ENCODE measurements around the gene SLC39A3.

SLC39A3 gene

DNA sequence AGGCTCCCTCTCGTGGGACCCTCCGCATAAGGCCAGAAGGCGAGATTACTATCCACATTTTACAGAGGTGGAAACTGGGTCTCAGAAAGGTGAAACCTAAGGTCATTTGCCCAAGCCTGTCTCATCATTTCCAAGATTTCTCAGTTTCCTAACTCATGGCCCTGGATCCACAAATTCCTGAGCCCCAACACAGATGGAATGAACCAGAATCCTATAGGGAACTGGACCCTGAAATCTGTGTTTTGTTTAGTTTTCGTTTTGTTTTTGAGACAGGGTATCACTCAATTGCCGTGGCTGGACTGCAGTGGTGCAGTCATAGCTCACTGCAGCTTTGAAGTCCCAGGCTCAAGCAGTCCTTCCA, 36.8 kb downstream of the SLC39A3 start:
- DNase-seq (ENCODE audit: low spot score): no peak

DNA sequence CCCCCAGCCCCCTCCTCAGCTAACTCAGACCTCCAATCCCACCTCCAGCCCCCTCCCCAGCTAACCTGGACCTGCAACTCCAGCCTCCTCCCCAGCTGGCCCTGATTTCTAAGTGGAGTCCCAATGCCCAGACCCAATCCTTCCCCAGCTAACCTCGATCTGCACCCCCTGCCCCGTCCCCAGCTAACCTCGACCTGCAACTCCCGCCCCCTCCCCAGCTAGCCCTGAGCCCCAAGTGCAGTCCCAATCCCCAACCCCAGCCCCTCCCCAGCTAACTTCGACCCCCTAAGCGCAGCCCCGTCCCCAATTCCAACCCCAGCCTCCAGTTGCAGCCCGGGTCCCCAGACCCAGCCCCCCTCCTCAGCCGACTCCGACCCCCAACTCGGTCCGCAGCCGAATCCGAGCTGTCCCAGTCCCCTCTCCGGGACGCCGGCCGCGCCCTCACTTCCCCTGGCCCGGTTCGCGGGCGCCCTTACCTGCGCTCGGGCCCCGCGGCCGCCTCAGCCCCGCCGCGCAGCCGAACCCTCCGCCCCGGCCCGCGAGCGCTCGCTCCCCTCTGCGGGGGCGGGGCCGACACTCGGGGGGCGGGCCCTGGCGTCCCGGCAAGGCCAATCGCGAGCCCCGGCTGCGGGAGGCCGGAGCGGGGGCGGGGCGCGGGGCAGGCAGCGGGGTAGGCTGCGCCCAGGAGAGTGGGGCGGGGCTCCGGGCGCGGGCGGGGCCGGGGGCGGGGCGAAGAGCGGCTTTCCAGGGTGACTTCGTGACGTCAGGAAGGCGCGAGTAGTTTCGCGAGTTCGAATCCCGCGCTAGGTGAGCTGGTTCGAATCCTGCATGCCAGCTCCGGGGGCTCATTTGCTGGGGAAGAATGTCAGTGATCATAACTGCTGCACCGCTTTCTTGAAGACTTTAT, 37.4 kb downstream of the SLC39A3 start, which contains the start of gene GNG7:
TSS of gene GNG7 (minus strand) at position 525 of the 907 bp plus-strand sequence. CDS start 182,006 bp downstream, outside the sequence.
- peak; percentile 68 for DNase-seq (ENCODE audit: low spot score)

DNA sequence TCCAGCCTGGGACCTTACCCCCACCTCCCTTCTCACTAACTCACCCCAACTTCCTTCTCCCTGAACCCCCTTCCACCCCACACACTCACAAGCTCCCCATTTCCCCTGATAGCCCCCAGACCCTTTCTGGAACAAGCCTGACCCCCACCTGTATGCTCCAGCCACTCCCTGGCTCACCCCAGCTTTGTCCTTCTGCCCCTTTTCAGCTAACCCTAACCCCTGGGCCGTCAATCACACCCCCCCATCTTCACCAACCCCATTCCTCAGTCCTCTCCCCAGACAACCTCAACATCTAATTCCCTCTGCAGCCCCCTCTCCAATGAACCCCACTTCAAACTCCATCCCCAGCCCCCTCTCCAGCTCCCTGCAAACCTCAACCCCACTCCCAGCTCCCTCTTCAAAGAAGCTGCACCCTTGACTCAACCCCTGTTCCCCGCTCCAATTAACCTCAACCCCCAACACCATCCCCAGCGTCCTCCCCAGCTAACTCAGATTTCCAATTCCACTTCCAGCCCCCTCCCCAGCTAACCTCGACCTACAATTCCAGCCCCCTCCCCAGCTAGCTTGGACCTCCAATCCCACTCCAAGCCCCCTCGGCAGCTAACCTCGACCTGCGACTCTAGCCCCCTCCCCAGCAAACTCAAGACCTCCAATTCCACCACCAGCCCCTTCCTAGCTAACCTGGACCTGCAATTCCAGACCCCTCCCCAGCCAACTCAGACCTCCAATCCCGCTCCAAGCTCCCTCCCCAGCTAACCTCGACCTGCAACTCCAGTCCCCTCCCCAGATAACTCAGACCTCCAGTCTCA, 38.3 kb downstream of the SLC39A3 start:
- DNase-seq (ENCODE audit: low spot score): no peak

DNA sequence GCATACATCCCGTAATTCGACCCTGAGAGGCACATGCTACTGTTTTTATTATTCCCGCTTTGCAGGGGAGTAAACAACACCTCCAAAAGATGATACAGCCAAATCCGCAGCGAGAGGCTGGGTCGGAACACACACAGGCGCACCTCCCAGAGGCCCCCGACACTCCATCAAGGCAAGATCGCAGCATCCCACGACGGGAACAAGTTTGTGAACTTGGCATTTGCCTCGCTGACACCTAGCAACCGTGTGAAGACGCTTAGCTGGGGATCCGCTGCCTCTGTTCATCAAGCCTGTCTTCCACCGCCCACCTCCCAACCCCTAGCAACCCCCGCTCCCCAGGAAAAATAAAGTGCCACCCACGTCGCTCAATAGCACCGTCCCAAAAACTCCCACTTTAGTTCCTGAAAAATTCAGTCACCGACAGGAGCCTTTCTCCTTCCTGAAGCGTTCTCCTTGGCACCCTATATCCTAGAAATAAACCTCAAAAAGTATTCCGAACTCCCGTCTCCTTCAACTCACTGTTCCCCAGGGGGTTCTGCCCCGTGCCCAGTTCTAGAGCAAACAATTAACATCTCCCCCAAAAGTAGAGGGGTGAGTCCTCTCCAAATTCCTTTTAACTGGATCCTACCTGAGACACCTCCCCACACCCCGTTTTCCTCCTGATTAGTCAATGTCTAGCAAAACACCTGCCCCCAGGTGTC, 39.0 kb downstream of the SLC39A3 start:
- no peak for DNase-seq (ENCODE audit: low spot score)

DNA sequence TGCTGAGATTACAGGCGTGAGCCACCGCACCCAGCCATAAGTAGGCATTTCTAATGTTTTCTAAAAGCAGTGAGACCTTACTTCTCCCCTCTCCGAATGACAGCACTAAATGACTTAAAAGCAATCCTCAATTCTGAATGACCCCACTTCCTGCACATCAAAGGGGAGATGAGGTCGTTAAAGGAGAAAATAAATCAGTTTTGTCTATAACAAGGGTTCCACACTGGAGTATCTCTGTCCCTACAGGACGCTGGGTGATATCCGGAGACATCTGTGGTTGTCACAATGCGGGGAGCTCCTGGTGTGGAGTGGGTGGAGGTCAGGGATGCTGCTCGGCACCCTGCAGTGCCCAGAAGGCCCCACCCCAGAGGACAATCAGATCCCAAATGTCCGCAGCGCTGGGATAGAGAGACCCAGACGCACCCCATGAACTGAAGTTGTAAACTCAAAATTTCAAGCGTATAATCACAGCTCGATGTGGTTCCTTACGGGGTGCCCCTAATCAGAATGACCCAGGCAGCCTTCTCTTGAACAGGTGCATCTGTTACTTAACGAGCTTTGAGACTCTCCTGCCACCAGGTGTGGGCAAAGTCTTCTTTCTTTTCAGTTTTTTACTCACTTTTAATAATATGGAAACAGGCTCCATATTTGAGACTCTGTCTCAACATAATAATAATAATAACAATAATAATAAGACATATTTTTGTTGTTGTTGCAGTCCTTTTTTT, 40.2 kb downstream of the SLC39A3 start:
- DNase-seq (ENCODE audit: low spot score): no peak

DNA sequence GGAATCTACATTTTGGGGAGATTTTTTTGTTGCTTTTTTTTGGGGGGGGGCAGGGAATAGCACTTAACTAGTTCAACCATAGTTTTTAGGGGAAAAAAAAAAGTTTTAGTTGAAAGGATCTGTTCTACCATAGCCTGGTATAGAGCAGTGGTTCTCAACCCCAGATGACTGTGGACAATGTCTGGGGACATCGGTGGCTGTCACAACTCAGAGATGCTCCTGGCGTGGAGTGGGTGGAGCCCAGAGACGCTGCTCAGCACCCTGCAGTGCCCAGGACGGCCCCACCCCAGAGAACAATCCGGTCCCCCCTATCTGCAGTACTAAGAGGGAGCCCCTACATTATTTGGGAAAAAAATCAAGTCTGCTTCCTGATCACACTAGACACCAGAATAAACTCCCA, 45.6 kb downstream of the SLC39A3 start:
- no peak for DNase-seq (ENCODE audit: low spot score)

DNA sequence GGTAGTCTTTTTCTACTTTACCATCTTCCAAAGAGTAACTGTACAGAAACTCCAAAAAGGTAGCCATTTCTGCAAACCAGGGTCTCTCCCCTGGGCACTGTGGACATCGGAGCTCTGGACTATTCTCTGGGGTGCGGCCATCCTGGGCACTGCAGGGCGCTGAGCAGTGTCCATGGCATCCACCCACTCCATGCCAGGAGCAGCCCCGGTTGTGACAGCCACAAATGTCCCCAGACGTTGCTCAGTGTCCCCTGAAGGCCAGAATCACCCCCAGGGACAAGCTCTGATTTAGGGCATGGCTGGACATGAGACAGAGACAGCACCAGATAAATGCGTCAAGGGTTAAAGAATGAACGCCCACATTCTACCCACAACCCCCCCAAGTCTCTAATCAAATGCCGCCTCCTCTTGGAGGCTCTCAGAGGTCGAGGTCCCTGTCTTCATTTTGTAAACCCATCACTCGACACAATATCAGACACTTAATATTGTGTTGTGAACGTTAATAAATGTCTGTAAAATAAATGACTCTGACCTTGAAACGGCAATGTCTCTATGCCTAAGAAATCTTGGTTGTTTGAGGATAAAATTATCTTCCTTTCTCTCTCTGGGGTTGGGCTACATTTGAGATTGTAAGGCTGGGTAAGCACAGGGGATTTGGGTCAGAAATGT, 46.2 kb downstream of the SLC39A3 start:
- DNase-seq (ENCODE audit: low spot score): no peak

DNA sequence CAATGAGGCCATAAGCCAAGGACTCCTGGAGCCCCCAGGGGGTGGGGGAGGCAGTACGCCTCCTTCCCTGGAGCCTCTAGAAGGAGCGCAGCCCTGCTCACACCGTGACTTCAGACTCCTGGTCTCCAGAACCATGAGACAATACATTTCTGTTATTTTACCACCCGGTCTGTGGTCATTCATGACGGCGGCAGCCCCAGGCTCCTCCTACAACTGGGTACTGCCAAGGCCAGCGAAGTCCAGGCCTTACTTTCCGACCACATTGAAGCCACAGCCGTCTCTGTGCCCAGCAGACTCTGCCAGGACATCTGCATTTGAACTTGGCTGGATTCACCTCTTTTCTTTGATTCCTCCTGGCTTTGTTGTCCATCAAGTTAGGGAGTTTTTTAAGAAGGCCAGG, 47.9 kb downstream of the SLC39A3 start:
- DNase-seq (ENCODE audit: low spot score): no peak

DNA sequence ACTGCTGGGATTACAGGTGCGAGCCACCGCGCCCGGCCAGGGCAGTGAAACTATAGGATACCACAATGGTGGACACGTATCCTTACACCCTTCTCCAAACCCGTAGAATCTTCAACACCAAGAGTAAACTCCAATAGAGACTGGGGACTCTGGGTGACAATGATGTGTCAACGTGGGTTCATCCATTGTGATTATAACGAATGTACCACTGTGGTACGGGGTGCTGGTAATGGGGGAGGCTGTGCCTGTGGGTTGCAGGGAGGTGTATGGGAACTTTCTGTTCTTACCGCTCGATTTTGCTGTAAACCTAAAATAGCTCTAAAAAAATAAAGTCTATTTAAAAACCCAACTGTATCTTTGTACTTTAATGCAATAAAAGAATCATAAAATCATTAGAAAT, 49.0 kb downstream of the SLC39A3 start:
- no peak for DNase-seq (ENCODE audit: low spot score)

DNA sequence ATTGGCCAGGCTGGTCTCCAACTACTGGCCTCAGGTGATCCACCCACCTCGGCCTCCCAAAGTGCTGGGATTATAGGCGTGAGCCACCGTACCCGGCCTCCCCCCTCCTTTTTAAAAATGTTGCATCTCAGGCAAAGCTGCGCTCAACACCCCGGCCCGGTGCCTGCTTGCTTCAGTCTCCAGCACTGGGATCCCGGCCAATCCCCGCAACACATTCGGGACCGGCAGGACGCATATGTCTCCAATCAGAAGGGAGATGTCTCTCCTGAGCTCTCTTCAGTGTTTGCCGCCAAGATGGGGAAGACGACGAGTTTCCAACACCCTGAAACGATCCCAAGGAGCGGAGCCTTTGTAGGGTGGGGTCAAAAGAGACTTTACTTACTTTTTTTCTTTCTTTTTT, 53.5 kb downstream of the SLC39A3 start:
- no peak for DNase-seq (ENCODE audit: low spot score)

DNA sequence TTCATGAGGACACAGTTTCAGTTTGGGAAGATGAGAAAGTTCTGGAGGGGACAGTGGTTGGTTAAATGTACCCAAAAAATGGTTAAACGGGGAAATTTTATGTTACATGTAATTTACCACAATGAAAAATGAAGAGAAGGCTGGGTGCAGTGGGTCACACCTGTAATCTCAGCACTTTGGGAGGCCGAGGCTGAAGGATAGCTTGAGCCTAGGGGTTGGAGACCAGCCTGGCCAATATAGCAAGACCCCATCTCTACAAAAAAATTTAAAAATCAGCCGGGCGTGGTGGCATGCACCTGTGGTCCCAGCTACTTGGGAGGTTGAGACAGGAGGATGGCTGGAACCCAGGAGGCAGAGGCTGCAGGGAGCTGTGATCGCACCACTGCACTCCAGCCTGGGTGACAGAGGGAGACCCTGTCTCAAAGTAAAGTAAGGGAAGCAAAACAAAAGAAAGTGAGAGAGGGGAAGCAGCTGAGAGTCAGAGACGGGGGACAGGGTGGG, 54.6 kb downstream of the SLC39A3 start:
- DNase-seq (ENCODE audit: low spot score): no peak

DNA sequence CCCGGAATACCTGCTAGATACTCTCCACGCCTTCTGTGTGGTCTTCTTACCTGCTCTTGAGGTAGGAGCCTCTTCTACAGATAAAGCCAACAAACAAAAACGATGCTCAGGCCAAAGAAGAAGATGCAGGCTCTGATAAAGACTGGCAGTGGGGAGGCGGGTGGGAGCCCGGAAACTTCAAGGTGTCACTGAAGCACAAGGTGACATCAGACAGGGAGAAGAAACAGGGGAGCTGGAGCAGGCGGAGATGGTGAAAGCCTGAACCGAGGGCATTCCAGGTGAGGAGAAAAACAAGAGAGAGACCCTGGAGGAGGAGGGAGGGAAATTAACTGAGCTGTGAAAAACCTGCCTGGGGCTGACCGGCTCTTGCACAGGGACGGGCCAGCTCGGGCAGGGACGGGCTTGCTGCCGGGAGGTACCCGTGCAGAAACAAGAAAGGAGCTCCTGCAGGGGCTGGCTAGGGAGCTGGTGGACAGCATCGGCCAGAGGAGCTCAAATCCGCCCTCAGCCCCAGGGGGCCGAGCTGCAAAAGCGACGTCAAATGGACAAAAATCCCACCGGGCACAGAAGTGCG, 56.3 kb downstream of the SLC39A3 start:
- DNase-seq (ENCODE audit: low spot score): no peak
